ENCODE results near the gene VAC14. TPM values are rescaled to one million over a fixed set of nuclear protein-coding genes. Genes with fewer than 3 reads are reported as not detected.

VAC14 gene
- total and polyA plus RNA-seq, 2 of the 8 experiments (the other 6 are each of a cell fraction or from before 2014, with no cell fraction given) = 56.0 to 108 TPM

GRCh38 chr16:70737377-70738082 is 63.4 kb downstream of the VAC14 start (continued):
- TF ChIP-seq CHD7 (IDR thresholded peaks at IDR 0.05; ENCODE audit: insufficient replicate concordance, low read length) (no peak), PHF8 (conservative IDR thresholded peaks at IDR 0.05; ENCODE audit: low read depth, low read length) (no peak), GABPA (IDR thresholded peaks at IDR 0.05; ENCODE audit: borderline replicate concordance, insufficient read depth, low read length) (no peak), E2F6 (IDR thresholded peaks at IDR 0.05) (no peak), CTBP2 (IDR thresholded peaks at IDR 0.05; ENCODE audit: borderline replicate concordance, insufficient read depth, insufficient read length, low read length) (no peak), POU5F1 (IDR thresholded peaks at IDR 0.05; ENCODE audit: low read depth, low read length) (no peak), HDAC2 (IDR thresholded peaks at IDR 0.05; ENCODE audit: borderline replicate concordance in 1 of 2, low read depth in 2 of 2, low read length in 2 of 2) (no peak), POLR2A (IDR thresholded peaks at IDR 0.05; ENCODE audit: control extremely low read depth in 1 of 2, low read depth in 2 of 2, low read length in 2 of 2) (no peak), EP300 (IDR thresholded peaks at IDR 0.05; ENCODE audit: borderline replicate concordance in 1 of 2, low read depth in 2 of 2, low read length in 2 of 2) (no peak)
